ENCODE results near the gene SFR1.

Gene SFR1, protein sequence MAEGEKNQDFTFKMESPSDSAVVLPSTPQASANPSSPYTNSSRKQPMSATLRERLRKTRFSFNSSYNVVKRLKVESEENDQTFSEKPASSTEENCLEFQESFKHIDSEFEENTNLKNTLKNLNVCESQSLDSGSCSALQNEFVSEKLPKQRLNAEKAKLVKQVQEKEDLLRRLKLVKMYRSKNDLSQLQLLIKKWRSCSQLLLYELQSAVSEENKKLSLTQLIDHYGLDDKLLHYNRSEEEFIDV
- long read RNA-seq, transcript SFR1-201 (4 exons, 1,438 nt), result major isoform, 21 of 46 reads
- long read RNA-seq, transcript SFR1-202 (4 exons, 1,503 nt), result minor isoform, 16 of 46 reads
- long read RNA-seq, partial matches to known transcripts, result 7 of 46 reads
- long read RNA-seq, other reads (novel, unspliced or antisense), result 2 of 46 reads

DNA sequence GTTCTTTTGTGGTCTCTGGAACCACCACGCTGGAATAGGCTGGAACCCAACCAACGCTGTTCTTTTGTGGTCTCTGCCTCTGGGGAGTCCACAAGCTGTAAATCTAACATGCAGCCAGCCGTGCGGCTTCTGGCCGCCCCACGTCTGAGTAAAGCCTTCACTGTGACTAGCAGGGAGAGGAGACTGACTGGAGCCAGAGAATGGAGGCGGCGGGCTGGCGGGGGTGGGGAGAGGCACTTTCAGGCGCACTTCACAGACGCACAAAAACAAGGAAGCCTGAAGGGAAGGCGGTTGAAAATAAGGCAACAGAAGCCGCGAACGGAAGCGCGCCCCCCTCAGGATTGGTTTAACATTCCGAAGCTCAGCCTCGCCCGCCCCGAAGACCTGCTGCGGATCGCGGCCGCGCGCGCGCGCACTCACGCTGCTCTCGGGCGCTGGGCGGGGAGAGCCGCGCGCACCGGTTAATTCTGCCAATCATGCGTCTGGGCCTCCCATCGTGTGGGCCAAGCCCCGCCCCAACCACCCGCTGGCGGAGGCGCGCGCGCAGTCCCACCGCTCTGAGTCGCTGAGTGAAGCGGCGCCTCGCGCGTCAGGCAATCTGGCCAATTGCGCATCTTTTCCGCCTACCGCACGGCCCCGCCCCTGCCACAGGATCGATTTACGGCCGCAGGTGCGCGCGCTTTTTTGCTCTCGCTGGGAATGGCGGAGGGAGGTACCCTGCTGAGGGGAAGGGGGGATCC lies at the start of gene SFR1:
Gene SFR1, plus strand, starts transcription at position 687 of the 740 bp plus-strand sequence. Its CDS starts 13 bp downstream, at position 700.
- TF ChIP-seq POLR2AphosphoS5 (IDR thresholded peaks at IDR 0.05; ENCODE audit: low read depth) (peak; percentile 94), GABPA (IDR thresholded peaks at IDR 0.05; ENCODE audit: low read depth) (no peak), SPI1 (IDR thresholded peaks at IDR 0.05; ENCODE audit: borderline replicate concordance, low read depth) (peak; percentile 72)
- TF ChIP-seq, protein P1, sequence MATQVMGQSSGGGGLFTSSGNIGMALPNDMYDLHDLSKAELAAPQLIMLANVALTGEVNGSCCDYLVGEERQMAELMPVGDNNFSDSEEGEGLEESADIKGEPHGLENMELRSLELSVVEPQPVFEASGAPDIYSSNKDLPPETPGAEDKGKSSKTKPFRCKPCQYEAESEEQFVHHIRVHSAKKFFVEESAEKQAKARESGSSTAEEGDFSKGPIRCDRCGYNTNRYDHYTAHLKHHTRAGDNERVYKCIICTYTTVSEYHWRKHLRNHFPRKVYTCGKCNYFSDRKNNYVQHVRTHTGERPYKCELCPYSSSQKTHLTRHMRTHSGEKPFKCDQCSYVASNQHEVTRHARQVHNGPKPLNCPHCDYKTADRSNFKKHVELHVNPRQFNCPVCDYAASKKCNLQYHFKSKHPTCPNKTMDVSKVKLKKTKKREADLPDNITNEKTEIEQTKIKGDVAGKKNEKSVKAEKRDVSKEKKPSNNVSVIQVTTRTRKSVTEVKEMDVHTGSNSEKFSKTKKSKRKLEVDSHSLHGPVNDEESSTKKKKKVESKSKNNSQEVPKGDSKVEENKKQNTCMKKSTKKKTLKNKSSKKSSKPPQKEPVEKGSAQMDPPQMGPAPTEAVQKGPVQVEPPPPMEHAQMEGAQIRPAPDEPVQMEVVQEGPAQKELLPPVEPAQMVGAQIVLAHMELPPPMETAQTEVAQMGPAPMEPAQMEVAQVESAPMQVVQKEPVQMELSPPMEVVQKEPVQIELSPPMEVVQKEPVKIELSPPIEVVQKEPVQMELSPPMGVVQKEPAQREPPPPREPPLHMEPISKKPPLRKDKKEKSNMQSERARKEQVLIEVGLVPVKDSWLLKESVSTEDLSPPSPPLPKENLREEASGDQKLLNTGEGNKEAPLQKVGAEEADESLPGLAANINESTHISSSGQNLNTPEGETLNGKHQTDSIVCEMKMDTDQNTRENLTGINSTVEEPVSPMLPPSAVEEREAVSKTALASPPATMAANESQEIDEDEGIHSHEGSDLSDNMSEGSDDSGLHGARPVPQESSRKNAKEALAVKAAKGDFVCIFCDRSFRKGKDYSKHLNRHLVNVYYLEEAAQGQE (IDR thresholded peaks at IDR 0.05; ENCODE audit: insufficient replicate concordance, low read depth), result peak; percentile 71
- TF ChIP-seq, protein P2, sequence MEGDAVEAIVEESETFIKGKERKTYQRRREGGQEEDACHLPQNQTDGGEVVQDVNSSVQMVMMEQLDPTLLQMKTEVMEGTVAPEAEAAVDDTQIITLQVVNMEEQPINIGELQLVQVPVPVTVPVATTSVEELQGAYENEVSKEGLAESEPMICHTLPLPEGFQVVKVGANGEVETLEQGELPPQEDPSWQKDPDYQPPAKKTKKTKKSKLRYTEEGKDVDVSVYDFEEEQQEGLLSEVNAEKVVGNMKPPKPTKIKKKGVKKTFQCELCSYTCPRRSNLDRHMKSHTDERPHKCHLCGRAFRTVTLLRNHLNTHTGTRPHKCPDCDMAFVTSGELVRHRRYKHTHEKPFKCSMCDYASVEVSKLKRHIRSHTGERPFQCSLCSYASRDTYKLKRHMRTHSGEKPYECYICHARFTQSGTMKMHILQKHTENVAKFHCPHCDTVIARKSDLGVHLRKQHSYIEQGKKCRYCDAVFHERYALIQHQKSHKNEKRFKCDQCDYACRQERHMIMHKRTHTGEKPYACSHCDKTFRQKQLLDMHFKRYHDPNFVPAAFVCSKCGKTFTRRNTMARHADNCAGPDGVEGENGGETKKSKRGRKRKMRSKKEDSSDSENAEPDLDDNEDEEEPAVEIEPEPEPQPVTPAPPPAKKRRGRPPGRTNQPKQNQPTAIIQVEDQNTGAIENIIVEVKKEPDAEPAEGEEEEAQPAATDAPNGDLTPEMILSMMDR (IDR thresholded peaks at IDR 0.05; ENCODE audit: insufficient read depth, low read length), result peak; percentile 22
- no peaks in the 10 kb centered on the region for H3K27me3 ChIP-seq (ENCODE audit: insufficient read depth, poor library complexity, severe bottlenecking)
- H3K4me3 ChIP-seq (replicated peaks; ENCODE audit: insufficient read depth, low read length), result peak within 1 kb of the TSS; percentile 85
- peak; percentile 96 to 99 for DNase-seq (ENCODE audit: low read depth in 1 of 2, low spot score in 1 of 2)
- H3K27ac ChIP-seq (replicated peaks), result peak within 1 kb of the TSS; percentile 98

DNA sequence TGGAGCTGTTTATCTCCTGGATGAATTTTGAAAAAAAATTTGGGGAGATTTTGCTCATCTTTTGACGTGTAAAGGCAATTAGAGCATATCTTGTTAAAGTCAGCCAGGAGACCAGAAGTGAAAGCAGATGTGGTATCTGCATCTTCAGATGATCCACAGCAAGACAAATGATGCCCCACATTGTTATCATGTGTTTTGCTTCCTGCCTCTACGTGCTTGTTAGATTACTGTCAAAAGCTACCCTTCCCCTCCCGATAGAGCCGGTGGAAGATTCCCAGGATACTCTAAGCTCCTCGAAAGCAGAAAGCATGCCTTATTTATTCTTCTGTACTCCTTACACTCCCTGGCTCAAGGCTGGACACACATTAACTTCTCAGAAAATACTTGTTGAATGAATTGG lies 49.2 kb upstream of the SFR1 start:
- Histone ChIP-seq H3K4me3 (replicated peaks; ENCODE audit: insufficient read depth, low read length) (no peak overlapping the region), H3K27ac (replicated peaks) (no peak overlapping the region), H3K27me3 (ENCODE audit: insufficient read depth, poor library complexity, severe bottlenecking) (peaks cover 6% of the 10 kb centered on the region)
- TF ChIP-seq, protein P2 (IDR thresholded peaks at IDR 0.05; ENCODE audit: insufficient read depth, low read length), result no peak
- DNase-seq (ENCODE audit: low read depth in 1 of 2, low spot score in 1 of 2), result no peak

DNA sequence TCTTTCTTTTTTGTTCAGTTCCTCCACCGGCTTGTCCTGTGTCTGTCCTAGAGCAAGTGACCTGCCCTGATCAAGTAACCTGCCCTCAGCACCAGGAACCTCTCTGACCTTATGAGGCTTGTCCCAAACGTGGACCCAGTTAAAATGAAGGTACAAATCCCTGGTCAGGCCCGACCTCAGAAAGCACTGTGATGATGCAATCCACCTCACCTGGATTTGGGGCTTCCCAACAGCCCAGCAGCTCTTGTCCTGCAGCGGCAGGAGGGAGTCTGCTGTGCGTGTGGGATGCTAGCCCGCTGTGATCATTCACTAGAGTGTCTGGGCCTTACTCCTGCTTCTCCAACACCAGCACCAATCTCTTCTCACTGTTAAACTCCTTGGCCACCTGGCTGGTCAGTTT lies 47.5 kb upstream of the SFR1 start:
- TF ChIP-seq, protein P1 (IDR thresholded peaks at IDR 0.05; ENCODE audit: insufficient replicate concordance, low read depth), result no peak
- no peak for TF ChIP-seq GABPA (IDR thresholded peaks at IDR 0.05; ENCODE audit: low read depth)
- TF ChIP-seq, protein P2 (IDR thresholded peaks at IDR 0.05; ENCODE audit: insufficient read depth, low read length), result no peak
- TF ChIP-seq SPI1 (IDR thresholded peaks at IDR 0.05; ENCODE audit: borderline replicate concordance, low read depth), result no peak
- no peak for TF ChIP-seq POLR2AphosphoS5 (IDR thresholded peaks at IDR 0.05; ENCODE audit: low read depth)

More for the DNA sequence above, 47.5 kb upstream of the SFR1 start:
- H3K27me3 ChIP-seq (ENCODE audit: insufficient read depth, poor library complexity, severe bottlenecking), result peaks cover 6% of the 10 kb centered on the region
- no peak for DNase-seq (ENCODE audit: low read depth in 1 of 2, low spot score in 1 of 2)
- no peak overlapping the region for H3K27ac ChIP-seq (replicated peaks)
- H3K4me3 ChIP-seq (replicated peaks; ENCODE audit: insufficient read depth, low read length), result no peak overlapping the region
